Effector memory CD8-positive, alpha-beta T cell (primary cell): ENCODE data around the gene TCOF1.

ENCODE experiments used
- ATAC-seq: fragments of 150-1000 bp; cut with Tn5 transposase; replicated peaks from 2 replicates; pipeline ENCODE4 v1.10.0; 2021; ENCODE audit warnings: mild to moderate bottlenecking, moderate library complexity
- DNase-seq, 3 experiments: peaks; one replicate each; pipeline ENCODE4 v3.0.0; 2021
- H3K27ac Mint-ChIP-seq, 2 donors: one replicate each; pipeline ENCODE4 v1.8.0; 2022; ENCODE audit warnings: mild to moderate bottlenecking in 2 of 2, mixed read lengths in 2 of 2, moderate library complexity in 2 of 2
- H3K27me3 Mint-ChIP-seq, 2 donors: one replicate each; pipeline ENCODE4 v1.8.0; 2022; ENCODE audit warnings: mixed read lengths in 2 of 2
- H3K36me3 Mint-ChIP-seq: one replicate; pipeline ENCODE4 v1.8.0; 2022; ENCODE audit warnings: mild to moderate bottlenecking, moderate library complexity, mixed read lengths; ENCODE audit not compliant: insufficient read depth
- H3K4me1 Mint-ChIP-seq, 2 donors: one replicate each; pipeline ENCODE4 v1.8.0; 2022; ENCODE audit warnings: low read depth in 2 of 2, mixed read lengths in 2 of 2
- H3K4me3 Mint-ChIP-seq, 2 donors: one replicate each; pipeline ENCODE4 v1.8.0; 2022; ENCODE audit warnings: mild to moderate bottlenecking in 2 of 2, mixed read lengths in 2 of 2, moderate library complexity in 2 of 2
- H3K9me3 Mint-ChIP-seq, 2 donors: one replicate each; pipeline ENCODE4 v1.8.0; 2022; ENCODE audit warnings: mixed read lengths in 2 of 2

The TCOF1 gene

GRCh38 chr5:150393096-150393645, 35.7 kb downstream of the TCOF1 start:
- peak overlapping the region in 1 of 2 donors; percentile 82 for H3K27ac Mint-ChIP-seq
- H3K36me3 Mint-ChIP-seq: peaks cover 86% of the 10 kb centered on the region
- H3K27me3 Mint-ChIP-seq: no peaks in the 10 kb centered on the region

GRCh38 chr5:150394131-150394530, 36.6 kb downstream of the TCOF1 start:
- H3K4me1 Mint-ChIP-seq: peaks cover 9 to 13% of the 10 kb centered on the region in 2 donors
- ATAC-seq (no peak), DNase-seq (no peak)
- H3K36me3 Mint-ChIP-seq: peaks cover 89% of the 10 kb centered on the region
- H3K27me3 Mint-ChIP-seq: no peaks in the 10 kb centered on the region
- peak overlapping the region in 1 of 2 donors; percentile 82 for H3K27ac Mint-ChIP-seq
- H3K4me3 Mint-ChIP-seq: no peak overlapping the region
- no peaks in the 10 kb centered on the region for H3K9me3 Mint-ChIP-seq

More at GRCh38 chr5:150393096-150393645, 35.7 kb downstream of the TCOF1 start:
- Mint-ChIP-seq H3K9me3 (no peaks in the 10 kb centered on the region), H3K4me3 (no peak overlapping the region), H3K4me1 (peaks cover 5 to 8% of the 10 kb centered on the region in 2 donors)
- no peak for DNase-seq
- ATAC-seq: no peak

GRCh38 chr5:150394912-150395687, 37.6 kb downstream of the TCOF1 start:
- no peaks in the 10 kb centered on the region for H3K9me3 Mint-ChIP-seq

GRCh38 chr5:150395688-150395975, 38.1 kb downstream of the TCOF1 start:
- Mint-ChIP-seq H3K27ac (peak overlapping the region in 1 of 2 donors; percentile 82), H3K36me3 (peaks cover 89% of the 10 kb centered on the region), H3K9me3 (no peaks in the 10 kb centered on the region), H3K4me3 (no peak overlapping the region), H3K27me3 (no peaks in the 10 kb centered on the region), H3K4me1 (peaks cover 11 to 13% of the 10 kb centered on the region in 2 donors)
- ATAC-seq (no peak), DNase-seq (no peak)

More at GRCh38 chr5:150394912-150395687, 37.6 kb downstream of the TCOF1 start:
- Mint-ChIP-seq H3K36me3 (peaks cover 89% of the 10 kb centered on the region), H3K27me3 (no peaks in the 10 kb centered on the region), H3K27ac (peak overlapping the region; percentile 49 to 82), H3K4me1 (peaks cover 9 to 13% of the 10 kb centered on the region in 2 donors), H3K4me3 (no peak overlapping the region)
- no peak for ATAC-seq
- no peak for DNase-seq

GRCh38 chr5:150396267-150396666, 38.8 kb downstream of the TCOF1 start:
- no peak for DNase-seq
- Mint-ChIP-seq H3K9me3 (no peaks in the 10 kb centered on the region), H3K4me3 (no peak overlapping the region), H3K4me1 (peaks cover 14 to 16% of the 10 kb centered on the region in 2 donors), H3K27me3 (no peaks in the 10 kb centered on the region), H3K27ac (peak overlapping the region in 1 of 2 donors; percentile 93), H3K36me3 (peaks cover 89% of the 10 kb centered on the region)
- no peak for ATAC-seq

GRCh38 chr5:150397146-150397781, 39.8 kb downstream of the TCOF1 start:
- Mint-ChIP-seq H3K9me3 (no peaks in the 10 kb centered on the region), H3K36me3 (peaks cover 89% of the 10 kb centered on the region), H3K27ac (peak overlapping the region in 1 of 2 donors; percentile 93), H3K27me3 (no peaks in the 10 kb centered on the region), H3K4me3 (no peak overlapping the region), H3K4me1 (peaks cover 21 to 23% of the 10 kb centered on the region in 2 donors)
- ATAC-seq (no peak), DNase-seq (no peak)

GRCh38 chr5:150397782-150398721, 40.6 kb downstream of the TCOF1 start:
- peaks cover 91% of the 10 kb centered on the region for H3K36me3 Mint-ChIP-seq
- no peak for ATAC-seq
- peak overlapping the region; percentile 74 to 93 for H3K27ac Mint-ChIP-seq
- DNase-seq: no peak
- no peaks in the 10 kb centered on the region for H3K27me3 Mint-ChIP-seq
- no peaks in the 10 kb centered on the region for H3K9me3 Mint-ChIP-seq
- no peak overlapping the region for H3K4me3 Mint-ChIP-seq
- H3K4me1 Mint-ChIP-seq: peaks cover 23 to 29% of the 10 kb centered on the region in 2 donors

GRCh38 chr5:150398722-150399523, 41.4 kb downstream of the TCOF1 start:
- no peaks in the 10 kb centered on the region for H3K9me3 Mint-ChIP-seq
- ATAC-seq: peak; percentile 48
- H3K4me3 Mint-ChIP-seq: peak overlapping the region in 1 of 2 donors; percentile 54
- DNase-seq: peak in 2 of 3 experiments; percentile 27 to 30
- H3K4me1 Mint-ChIP-seq: peaks cover 23 to 29% of the 10 kb centered on the region in 2 donors
- no peaks in the 10 kb centered on the region for H3K27me3 Mint-ChIP-seq
- H3K27ac Mint-ChIP-seq: peak overlapping the region; percentile 74 to 93
- H3K36me3 Mint-ChIP-seq: peaks cover 95% of the 10 kb centered on the region

- Mint-ChIP-seq H3K4me1 (peaks cover 25 to 29% of the 10 kb centered on the region in 2 donors), H3K9me3 (no peaks in the 10 kb centered on the region), H3K27me3 (no peaks in the 10 kb centered on the region), H3K4me3 (no peak overlapping the region), H3K27ac (peak overlapping the region; percentile 74 to 93), H3K36me3 (peaks cover 98% of the 10 kb centered on the region)
- DNase-seq (no peak), ATAC-seq (peak; percentile 1)
Measured at GRCh38 chr5:150399524-150400211, 42.2 kb downstream of the TCOF1 start.

GRCh38 chr5:150400316-150401075, 43.0 kb downstream of the TCOF1 start:
- ATAC-seq (no peak), DNase-seq (no peak)
- no peaks in the 10 kb centered on the region for H3K9me3 Mint-ChIP-seq
- H3K36me3 Mint-ChIP-seq: peaks cover 98% of the 10 kb centered on the region
- no peaks in the 10 kb centered on the region for H3K27me3 Mint-ChIP-seq
- peak overlapping the region; percentile 74 to 93 for H3K27ac Mint-ChIP-seq
- H3K4me1 Mint-ChIP-seq: peaks cover 25 to 29% of the 10 kb centered on the region in 2 donors
- H3K4me3 Mint-ChIP-seq: no peak overlapping the region

- Mint-ChIP-seq H3K4me3 (no peak overlapping the region), H3K27ac (peak overlapping the region; percentile 74 to 93), H3K36me3 (peaks cover 100% of the 10 kb centered on the region), H3K9me3 (no peaks in the 10 kb centered on the region), H3K4me1 (peaks cover 27 to 30% of the 10 kb centered on the region in 2 donors), H3K27me3 (no peaks in the 10 kb centered on the region)
- ATAC-seq: peak; percentile 3
- no peak for DNase-seq
Measured at GRCh38 chr5:150401076-150401375, 43.5 kb downstream of the TCOF1 start.
